Neutrophil (primary cell): ENCODE measurements around the gene TMCC3.

Source experiments
- H3K27ac ChIP-seq: fragments of 200-600 bp; sonication (generic); 2 replicates; pipeline ENCODE4 v1.5.1; 2016; ENCODE audit warnings: mild to moderate bottlenecking, moderate library complexity
- H3K27me3 ChIP-seq: fragments of 200-600 bp; sonication (generic); 2 replicates; pipeline ENCODE4 v1.6.0; 2016; ENCODE audit warnings: mild to moderate bottlenecking
- H3K36me3 ChIP-seq: fragments of 200-600 bp; sonication (generic); 2 replicates; pipeline ENCODE4 v1.5.1; 2017
- H3K4me1 ChIP-seq, 2 experiments: fragments of 200-600 bp in 1 of 2; sonication (generic) in 1 of 2; 1 replicate in 1 of 2; 2 replicates in 1 of 2; pipeline versions ENCODE4 v1.5.1 to v1.6.1; 2013 to 2016; ENCODE audit warnings: low read depth in 1 of 2, low read length in 1 of 2, mild to moderate bottlenecking in 1 of 2, moderate library complexity in 1 of 2; ENCODE audit not compliant: control insufficient read depth in 1 of 2, insufficient read depth in 1 of 2
- H3K4me3 ChIP-seq, 2 experiments: fragments of 200-600 bp in 1 of 2; sonication (generic) in 1 of 2; 1 replicate in 1 of 2; 2 replicates in 1 of 2; pipeline ENCODE4 v1.5.1; 2013 to 2016; ENCODE audit warnings: low read depth in 1 of 2, low read length in 1 of 2, mild to moderate bottlenecking in 1 of 2, moderate library complexity in 1 of 2
- H3K9me3 ChIP-seq: fragments of 200-600 bp; sonication (generic); 2 replicates; pipeline ENCODE4 v1.5.1; 2016
- TF ChIP-seq, protein P1 (sequence below): fragments of 200-600 bp; sonication (generic); IDR thresholded peaks from 2 replicates; pipeline ENCODE4 v1.5.1; 2016; ENCODE audit warnings: antibody characterized with exemption

The TMCC3 gene

DNA sequence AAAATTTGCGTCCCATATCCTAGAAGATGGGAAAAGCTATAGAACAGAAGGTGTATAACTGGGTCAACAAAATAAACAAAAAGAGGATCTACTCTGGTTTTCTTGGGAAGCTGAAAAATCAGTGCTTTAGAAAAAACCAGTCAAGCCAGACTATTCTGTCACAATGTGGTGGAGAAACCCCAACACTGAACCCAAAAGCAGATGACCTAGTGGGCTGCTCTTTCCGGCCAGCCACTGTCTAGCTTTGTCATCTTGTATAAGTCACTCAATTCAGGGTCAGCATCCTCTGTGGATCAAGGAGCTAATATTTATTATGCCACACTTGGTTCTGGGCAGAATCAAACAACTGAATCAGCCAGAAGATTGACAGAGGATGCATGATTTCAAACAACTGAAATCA, 26.6 kb upstream of the TMCC3 start:
- H3K27ac ChIP-seq, result peak overlapping the region; percentile 95
- H3K4me1 ChIP-seq, result peaks cover 46 to 57% of the 10 kb centered on the region in 2 experiments
- TF ChIP-seq, protein P1, sequence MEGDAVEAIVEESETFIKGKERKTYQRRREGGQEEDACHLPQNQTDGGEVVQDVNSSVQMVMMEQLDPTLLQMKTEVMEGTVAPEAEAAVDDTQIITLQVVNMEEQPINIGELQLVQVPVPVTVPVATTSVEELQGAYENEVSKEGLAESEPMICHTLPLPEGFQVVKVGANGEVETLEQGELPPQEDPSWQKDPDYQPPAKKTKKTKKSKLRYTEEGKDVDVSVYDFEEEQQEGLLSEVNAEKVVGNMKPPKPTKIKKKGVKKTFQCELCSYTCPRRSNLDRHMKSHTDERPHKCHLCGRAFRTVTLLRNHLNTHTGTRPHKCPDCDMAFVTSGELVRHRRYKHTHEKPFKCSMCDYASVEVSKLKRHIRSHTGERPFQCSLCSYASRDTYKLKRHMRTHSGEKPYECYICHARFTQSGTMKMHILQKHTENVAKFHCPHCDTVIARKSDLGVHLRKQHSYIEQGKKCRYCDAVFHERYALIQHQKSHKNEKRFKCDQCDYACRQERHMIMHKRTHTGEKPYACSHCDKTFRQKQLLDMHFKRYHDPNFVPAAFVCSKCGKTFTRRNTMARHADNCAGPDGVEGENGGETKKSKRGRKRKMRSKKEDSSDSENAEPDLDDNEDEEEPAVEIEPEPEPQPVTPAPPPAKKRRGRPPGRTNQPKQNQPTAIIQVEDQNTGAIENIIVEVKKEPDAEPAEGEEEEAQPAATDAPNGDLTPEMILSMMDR, result no peak
- no peaks in the 10 kb centered on the region for H3K9me3 ChIP-seq
- H3K4me3 ChIP-seq, result peak overlapping the region; percentile 48 to 51
- no peaks in the 10 kb centered on the region for H3K27me3 ChIP-seq
- H3K36me3 ChIP-seq, result no peaks in the 10 kb centered on the region

DNA sequence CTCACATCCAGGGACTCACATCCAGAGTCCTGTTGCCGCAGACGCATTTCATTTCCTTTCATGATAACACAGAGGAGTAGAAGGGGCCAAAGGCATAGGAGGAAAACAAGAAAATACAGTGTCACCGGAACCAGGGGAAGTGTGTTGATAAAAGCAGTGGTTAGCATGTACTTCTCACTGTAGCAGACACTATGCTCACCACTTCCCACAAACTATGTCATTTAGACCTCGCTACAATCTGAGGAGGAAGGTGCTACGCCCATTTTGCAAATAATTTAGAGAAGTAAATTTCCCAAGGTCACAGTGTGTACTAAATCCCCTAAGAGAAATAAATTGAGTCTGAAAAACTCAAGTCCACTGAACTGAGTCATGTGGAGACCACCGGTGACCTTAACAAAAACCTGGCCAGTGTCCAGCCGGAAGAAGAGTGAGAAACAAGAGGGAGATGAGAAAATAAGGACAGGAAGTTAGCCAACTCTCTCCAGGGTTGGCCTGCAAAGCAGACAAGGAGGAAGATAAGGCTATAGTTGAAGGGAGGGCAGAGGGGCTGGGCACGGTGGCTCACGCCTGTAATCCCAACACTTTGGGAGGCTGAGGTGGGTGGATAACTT, 25.8 kb upstream of the TMCC3 start:
- Histone ChIP-seq H3K27me3 (no peaks in the 10 kb centered on the region), H3K9me3 (no peaks in the 10 kb centered on the region), H3K36me3 (no peaks in the 10 kb centered on the region), H3K4me3 (peak overlapping the region; percentile 48 to 51), H3K4me1 (peaks cover 46 to 57% of the 10 kb centered on the region in 2 experiments), H3K27ac (peak overlapping the region; percentile 95)
- TF ChIP-seq, protein P1, result peak; percentile 35

DNA sequence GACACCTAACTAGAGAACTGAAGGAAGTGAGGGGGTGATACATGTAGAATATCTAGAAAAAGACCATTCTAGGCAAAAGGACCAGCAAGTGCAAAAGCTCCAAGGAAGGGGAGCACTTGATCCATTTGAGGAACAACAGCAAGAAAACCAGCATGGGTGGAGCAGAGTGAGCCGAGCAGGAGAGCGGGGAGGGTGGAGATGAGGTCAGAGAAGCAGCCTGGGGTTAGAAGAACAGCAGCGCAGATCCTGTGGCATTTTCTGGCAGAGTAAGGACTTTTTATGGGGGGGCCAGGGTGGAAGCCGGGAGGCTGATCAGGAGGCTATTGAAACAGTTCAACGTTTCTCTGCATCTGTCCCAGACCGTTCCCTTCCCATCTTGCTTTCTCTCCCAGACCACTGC, 24.5 kb upstream of the TMCC3 start:
- H3K4me3 ChIP-seq, result peak overlapping the region in 1 of 2 experiments; percentile 51
- no peaks in the 10 kb centered on the region for H3K27me3 ChIP-seq
- peak overlapping the region; percentile 95 for H3K27ac ChIP-seq
- no peaks in the 10 kb centered on the region for H3K9me3 ChIP-seq
- no peaks in the 10 kb centered on the region for H3K36me3 ChIP-seq
- TF ChIP-seq, protein P1, result no peak
- peaks cover 46 to 57% of the 10 kb centered on the region in 2 experiments for H3K4me1 ChIP-seq

DNA sequence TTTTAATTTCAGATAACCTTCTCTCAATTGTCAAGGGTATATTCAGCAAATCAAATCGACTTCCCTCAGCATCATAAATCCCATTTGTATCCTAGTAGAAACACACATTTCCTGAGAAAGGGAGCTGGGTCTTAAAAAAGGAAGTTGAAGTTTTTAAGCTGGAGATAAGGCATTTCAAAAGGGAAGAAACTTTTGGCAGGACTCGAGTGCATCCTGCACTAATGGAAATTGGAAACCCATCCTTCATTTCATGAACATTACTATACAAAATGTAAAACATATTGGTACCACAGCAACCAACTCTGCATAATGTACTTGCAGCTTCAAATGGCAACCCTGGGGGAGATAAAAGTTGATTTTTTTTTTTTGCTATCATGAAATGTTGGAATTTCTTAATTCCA, 23.7 kb upstream of the TMCC3 start:
- Histone ChIP-seq H3K36me3 (no peaks in the 10 kb centered on the region), H3K4me3 (no peak overlapping the region), H3K9me3 (no peaks in the 10 kb centered on the region), H3K27ac (peak overlapping the region; percentile 95), H3K27me3 (no peaks in the 10 kb centered on the region), H3K4me1 (peaks cover 46 to 57% of the 10 kb centered on the region in 2 experiments)
- TF ChIP-seq, protein P1, result no peak

DNA sequence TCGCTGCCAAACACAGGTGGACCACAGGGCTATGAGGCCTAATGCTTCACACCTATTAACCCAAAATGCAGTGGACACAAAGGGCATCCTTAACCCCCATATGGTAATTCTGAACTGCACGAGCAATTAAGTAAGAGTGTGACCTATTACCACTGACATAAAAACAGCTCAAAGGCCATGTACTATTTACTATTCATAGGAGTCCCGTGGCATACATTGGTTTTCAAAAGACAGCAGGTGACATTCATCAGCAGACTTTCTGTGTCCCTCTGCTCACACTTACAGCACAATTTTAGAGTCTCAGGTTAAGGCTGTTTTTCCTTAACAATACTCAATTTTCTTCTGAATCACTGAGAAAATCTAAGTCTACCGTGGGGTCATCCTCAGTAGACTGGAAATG, 23.1 kb upstream of the TMCC3 start:
- no peak overlapping the region for H3K4me3 ChIP-seq
- H3K27me3 ChIP-seq, result no peaks in the 10 kb centered on the region
- H3K4me1 ChIP-seq, result peaks cover 44 to 51% of the 10 kb centered on the region in 2 experiments

More for the DNA sequence above, 23.1 kb upstream of the TMCC3 start:
- H3K36me3 ChIP-seq, result no peaks in the 10 kb centered on the region
- TF ChIP-seq, protein P1, result no peak
- H3K9me3 ChIP-seq, result no peaks in the 10 kb centered on the region
- peak overlapping the region; percentile 95 for H3K27ac ChIP-seq
